ENCODE results near the gene MSI1.

DNA sequence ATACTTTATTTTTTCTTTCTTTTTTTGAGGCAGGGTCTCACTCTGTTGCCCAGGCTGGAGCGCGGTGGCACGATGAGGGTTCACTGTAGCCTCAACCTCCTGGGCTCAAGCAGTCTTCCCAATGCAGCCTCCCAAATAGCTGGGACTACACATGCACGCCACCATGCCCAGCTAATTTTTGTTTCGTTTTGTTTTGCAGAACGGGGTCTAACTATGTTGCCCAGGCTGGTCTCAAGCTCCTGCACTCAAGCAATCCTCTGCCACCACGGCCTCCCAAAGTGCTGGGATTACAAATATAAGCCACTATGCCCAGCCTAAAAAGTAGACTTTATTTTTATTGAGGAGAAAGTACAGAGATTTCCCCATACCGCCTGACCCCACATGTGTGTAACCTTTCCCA lies 4.7 kb upstream of the MSI1 start:
- TF ChIP-seq, protein P1, sequence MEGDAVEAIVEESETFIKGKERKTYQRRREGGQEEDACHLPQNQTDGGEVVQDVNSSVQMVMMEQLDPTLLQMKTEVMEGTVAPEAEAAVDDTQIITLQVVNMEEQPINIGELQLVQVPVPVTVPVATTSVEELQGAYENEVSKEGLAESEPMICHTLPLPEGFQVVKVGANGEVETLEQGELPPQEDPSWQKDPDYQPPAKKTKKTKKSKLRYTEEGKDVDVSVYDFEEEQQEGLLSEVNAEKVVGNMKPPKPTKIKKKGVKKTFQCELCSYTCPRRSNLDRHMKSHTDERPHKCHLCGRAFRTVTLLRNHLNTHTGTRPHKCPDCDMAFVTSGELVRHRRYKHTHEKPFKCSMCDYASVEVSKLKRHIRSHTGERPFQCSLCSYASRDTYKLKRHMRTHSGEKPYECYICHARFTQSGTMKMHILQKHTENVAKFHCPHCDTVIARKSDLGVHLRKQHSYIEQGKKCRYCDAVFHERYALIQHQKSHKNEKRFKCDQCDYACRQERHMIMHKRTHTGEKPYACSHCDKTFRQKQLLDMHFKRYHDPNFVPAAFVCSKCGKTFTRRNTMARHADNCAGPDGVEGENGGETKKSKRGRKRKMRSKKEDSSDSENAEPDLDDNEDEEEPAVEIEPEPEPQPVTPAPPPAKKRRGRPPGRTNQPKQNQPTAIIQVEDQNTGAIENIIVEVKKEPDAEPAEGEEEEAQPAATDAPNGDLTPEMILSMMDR (conservative IDR thresholded peaks at IDR 0.05; ENCODE audit: low read length), result no peak
- TF ChIP-seq EZH2phosphoT487 (IDR thresholded peaks at IDR 0.05; ENCODE audit: borderline replicate concordance, low read depth, low read length), result no peak

All from OCI-LY7 (cell line).